ENCODE results near the gene PCLAF.
A peak's percentile ranks its signal among the peaks of the same experiment; 100 is the strongest.
"Not testable (repeated sequence)": the region's sequence is repeated elsewhere in the genome, so short reads cannot be mapped to it uniquely, and the experiment has no call there.

The PCLAF gene

GRCh38 chr15:64361259-64361658 lies 20.0 kb downstream of the PCLAF start:
- DNase-seq, result no peak

- DNase-seq, result no peak
These were observed 24.6 kb downstream of the PCLAF start for GRCh38 chr15:64356710-64357040.

- peak; percentile 92 to 94 for DNase-seq
These were observed 25.1 kb downstream of the PCLAF start, which contains the start of gene CSNK1G1 for GRCh38 chr15:64355944-64356709. TSS of gene CSNK1G1 (minus strand) at chr15:64356173. CDS start at chr15:64300499, 55,674 bp downstream.

GRCh38 chr15:64355348-64355943 lies 25.8 kb downstream of the PCLAF start:
- peak; percentile 43 to 47 for DNase-seq

GRCh38 chr15:64354688-64355344 lies 26.4 kb downstream of the PCLAF start:
- DNase-seq, result no peak

- no peak for DNase-seq
These were observed 30.0 kb downstream of the PCLAF start for GRCh38 chr15:64351265-64351664.

- DNase-seq, result no peak
These were observed 31.9 kb downstream of the PCLAF start for GRCh38 chr15:64349375-64349774.

GRCh38 chr15:64348455-64348854 lies 32.8 kb downstream of the PCLAF start:
- DNase-seq, result no peak

GRCh38 chr15:64346242-64346641 lies 35.0 kb downstream of the PCLAF start:
- not testable (repeated sequence) for DNase-seq

GRCh38 chr15:64344651-64345294 lies 36.5 kb downstream of the PCLAF start:
- no peak for DNase-seq

GRCh38 chr15:64343841-64344240 lies 37.4 kb downstream of the PCLAF start:
- DNase-seq, result no peak

GRCh38 chr15:64343222-64343621 lies 38.0 kb downstream of the PCLAF start:
- DNase-seq, result no peak

GRCh38 chr15:64341961-64342360 lies 39.3 kb downstream of the PCLAF start:
- no peak for DNase-seq

- no peak for DNase-seq
These were observed 40.9 kb downstream of the PCLAF start for GRCh38 chr15:64340355-64340754.

GRCh38 chr15:64337761-64338160 lies 43.5 kb downstream of the PCLAF start:
- DNase-seq, result no peak

GRCh38 chr15:64333986-64334929 lies 47.0 kb downstream of the PCLAF start:
- peak; percentile 26 to 44 for DNase-seq

GRCh38 chr15:64333516-64333915 lies 47.7 kb downstream of the PCLAF start:
- no peak for DNase-seq

GRCh38 chr15:64331668-64332067 lies 49.6 kb downstream of the PCLAF start:
- not testable (repeated sequence) for DNase-seq

- DNase-seq, result not testable (repeated sequence)
These were observed 54.3 kb downstream of the PCLAF start for GRCh38 chr15:64326975-64327374.

- not testable (repeated sequence) for DNase-seq
These were observed 54.8 kb downstream of the PCLAF start for GRCh38 chr15:64326458-64326857.

GRCh38 chr15:64324165-64324877 lies 56.9 kb downstream of the PCLAF start:
- DNase-seq, result no peak

GRCh38 chr15:64315216-64315615 lies 66.0 kb downstream of the PCLAF start:
- DNase-seq, result no peak

Measured in activated CD4-positive, alpha-beta T cell treated with anti-CD3 and anti-CD28 coated beads, Interleukin-2, amount 50 U/mL, for 48 hours (primary cell).